GM12873 (cell line): Measurements from ENCODE around the gene CUL2.

Experiments
- TF ChIP-seq, protein P1 (sequence below): IDR thresholded peaks from 2 replicates; pipeline ENCODE4 v1.5.1; 2012; ENCODE audit warnings: low read depth, mild to moderate bottlenecking, moderate library complexity, low read length, control low read depth; ENCODE audit not compliant: insufficient read depth; ENCODE audit errors: missing control alignments

Gene CUL2

DNA sequence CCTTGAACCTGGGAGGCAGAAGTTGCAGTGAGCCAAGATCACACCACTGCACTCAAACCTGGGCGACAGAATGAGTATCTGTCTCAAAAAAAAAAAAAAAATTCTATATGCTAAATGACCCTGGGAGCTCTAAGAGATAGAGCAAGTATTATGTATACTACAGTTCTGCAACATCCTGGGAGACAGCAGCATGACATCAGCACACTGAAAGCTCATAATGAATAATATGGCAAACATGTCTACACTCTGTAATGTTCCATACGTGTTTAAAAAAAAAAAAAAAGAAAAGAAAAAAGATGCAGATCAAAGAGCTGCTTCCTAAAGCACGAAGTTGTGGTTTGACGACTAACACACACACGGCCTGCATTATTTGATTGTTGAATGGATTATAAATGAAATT is 72.5 kb downstream of the CUL2 start:
- TF ChIP-seq, protein P1, sequence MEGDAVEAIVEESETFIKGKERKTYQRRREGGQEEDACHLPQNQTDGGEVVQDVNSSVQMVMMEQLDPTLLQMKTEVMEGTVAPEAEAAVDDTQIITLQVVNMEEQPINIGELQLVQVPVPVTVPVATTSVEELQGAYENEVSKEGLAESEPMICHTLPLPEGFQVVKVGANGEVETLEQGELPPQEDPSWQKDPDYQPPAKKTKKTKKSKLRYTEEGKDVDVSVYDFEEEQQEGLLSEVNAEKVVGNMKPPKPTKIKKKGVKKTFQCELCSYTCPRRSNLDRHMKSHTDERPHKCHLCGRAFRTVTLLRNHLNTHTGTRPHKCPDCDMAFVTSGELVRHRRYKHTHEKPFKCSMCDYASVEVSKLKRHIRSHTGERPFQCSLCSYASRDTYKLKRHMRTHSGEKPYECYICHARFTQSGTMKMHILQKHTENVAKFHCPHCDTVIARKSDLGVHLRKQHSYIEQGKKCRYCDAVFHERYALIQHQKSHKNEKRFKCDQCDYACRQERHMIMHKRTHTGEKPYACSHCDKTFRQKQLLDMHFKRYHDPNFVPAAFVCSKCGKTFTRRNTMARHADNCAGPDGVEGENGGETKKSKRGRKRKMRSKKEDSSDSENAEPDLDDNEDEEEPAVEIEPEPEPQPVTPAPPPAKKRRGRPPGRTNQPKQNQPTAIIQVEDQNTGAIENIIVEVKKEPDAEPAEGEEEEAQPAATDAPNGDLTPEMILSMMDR, result no peak

DNA sequence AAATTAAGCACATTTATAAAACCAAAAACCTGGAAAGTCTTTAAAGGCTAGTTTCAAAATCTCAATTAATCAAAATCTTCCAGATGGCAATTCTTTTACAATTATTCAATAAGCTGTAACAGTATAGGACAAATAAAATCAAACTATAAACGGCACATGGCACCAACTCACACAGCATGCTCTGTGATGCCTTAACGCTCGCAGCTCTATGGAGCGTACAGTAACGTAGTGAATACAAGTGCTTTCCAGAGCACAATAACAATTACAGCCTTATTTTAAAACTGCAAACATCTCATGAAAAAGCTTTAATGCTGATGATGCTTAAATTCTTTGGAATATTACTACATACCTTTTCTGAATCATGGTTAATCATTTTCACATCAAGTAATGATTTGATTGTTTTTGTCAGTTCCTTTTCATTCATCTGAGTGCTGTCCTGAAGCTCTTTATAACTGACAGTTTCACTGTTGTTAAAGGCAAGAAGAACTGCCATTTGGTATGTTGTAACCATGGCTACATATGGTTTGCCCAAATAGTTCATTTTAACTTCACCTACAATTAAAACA is 74.2 kb downstream of the CUL2 start:
- TF ChIP-seq, protein P1, result no peak

DNA sequence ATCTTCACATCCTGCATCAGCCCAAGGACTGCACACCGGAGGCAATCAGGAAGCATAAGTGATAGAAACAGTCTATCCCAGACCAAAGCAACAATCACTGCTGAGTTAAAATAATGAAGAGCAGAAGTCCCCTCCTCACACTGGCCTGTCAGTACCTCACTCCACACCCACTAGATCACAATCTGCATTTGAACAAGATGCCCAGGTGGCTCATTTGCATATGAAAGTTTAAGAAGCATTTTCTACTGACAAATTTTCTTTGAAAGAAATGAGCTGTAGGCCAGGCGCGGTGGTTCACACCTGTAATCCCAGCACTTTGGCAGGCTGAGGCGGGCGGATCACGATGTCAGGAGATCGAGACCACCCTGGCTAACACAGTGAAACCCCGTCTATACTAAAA is 77.4 kb downstream of the CUL2 start:
- TF ChIP-seq, protein P1, result no peak

DNA sequence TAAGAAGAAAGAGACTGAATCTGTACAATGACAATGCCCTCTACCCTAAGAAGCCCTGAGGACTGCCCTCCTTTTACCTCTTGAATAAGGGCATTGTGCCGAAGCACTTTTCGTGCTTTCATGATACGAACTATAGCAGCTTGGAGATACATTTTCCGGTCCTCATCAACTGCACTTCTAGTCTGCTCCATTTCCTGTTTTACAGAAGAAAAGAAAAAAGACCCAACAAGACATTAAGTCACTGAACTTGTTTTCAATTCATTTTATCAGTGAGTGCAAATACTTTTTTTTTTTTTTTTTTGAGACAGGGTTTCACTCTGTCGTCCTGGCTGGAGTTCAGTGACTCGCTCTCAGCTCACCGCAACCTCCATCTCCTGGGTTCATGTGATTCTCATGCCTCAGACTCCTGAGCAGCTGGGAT is 78.4 kb downstream of the CUL2 start:
- TF ChIP-seq, protein P1, result no peak

DNA sequence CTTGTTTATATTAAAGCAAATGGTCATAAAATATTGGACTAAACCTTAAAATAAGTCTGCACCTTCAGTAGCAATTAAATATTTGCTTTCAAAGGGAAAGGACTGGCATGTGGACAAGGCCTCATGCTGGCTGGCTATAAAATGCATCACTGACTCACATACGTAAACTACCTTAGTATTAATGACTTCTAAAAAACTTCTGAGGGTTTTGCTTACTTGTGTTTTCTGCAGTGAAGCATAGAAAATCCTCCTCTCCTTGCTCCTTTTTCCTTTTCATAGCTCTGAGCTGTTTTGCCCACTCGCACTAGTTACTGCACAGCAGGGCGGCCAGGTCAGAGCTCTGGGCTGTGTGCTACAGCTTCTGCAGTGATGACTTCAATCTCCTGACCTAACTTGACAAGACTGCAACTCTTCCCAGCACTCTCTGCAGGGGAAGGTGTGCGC is 82.3 kb downstream of the CUL2 start:
- TF ChIP-seq, protein P1, result no peak

DNA sequence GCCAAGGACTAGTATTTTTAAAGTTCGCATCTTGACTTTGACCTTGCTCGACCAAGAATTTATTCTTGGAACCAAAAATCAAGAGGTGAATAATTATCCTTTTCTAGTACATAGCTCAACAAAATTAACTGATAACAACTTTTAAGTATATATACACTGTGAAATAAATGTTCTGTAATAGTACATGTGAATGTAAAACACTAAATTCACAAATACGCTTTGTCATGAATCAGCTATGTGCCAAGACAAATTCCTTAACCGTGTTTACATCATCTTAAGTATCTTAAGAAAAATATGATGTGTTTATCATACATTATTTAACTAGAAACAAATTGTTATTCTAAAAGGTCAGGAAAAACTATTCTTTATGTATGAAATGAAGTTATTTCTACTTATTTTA is 83.3 kb downstream of the CUL2 start:
- TF ChIP-seq, protein P1, result no peak

DNA sequence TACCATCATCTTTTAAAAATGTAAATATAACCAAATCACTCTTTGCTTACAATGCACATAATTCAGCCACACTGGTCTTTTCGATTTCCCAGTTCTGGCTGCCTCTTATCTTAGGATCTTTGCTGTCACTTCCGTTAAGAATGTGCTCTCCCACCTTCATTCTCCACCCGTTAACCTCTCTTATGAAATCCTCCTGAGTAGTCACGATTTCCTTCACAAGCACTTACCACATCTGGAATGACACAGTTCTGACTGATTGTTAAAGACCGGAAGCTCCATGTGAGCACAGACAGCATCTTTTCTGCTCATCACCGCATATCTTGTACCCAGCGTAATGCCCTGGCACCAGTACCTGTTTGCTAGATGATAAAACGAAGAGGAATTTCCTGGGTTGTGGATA is 84.3 kb downstream of the CUL2 start:
- TF ChIP-seq, protein P1, result no peak
